ENCODE results near the gene TOGARAM2.

DNA sequence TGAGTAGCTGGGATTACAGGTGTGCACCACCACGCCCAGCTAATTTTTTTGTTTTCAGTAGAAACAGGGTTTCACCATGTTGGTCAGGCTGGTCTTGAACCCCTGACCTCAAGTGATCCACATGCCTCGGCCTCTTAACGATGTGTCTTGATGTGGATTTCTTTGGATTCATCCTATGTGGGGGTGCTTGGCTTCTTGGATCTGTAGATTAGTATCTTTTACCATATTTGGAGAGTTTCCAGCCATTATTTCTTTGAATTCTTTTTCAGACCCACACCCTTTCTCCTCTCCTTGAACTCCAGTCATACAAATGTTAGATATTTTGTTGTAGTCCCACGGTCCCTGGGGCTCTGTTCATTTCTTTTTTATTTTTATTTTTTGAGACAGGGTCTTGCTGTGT, 6.8 kb upstream of the TOGARAM2 start:
- TF ChIP-seq, protein P1, sequence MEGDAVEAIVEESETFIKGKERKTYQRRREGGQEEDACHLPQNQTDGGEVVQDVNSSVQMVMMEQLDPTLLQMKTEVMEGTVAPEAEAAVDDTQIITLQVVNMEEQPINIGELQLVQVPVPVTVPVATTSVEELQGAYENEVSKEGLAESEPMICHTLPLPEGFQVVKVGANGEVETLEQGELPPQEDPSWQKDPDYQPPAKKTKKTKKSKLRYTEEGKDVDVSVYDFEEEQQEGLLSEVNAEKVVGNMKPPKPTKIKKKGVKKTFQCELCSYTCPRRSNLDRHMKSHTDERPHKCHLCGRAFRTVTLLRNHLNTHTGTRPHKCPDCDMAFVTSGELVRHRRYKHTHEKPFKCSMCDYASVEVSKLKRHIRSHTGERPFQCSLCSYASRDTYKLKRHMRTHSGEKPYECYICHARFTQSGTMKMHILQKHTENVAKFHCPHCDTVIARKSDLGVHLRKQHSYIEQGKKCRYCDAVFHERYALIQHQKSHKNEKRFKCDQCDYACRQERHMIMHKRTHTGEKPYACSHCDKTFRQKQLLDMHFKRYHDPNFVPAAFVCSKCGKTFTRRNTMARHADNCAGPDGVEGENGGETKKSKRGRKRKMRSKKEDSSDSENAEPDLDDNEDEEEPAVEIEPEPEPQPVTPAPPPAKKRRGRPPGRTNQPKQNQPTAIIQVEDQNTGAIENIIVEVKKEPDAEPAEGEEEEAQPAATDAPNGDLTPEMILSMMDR (IDR thresholded peaks at IDR 0.05 in 8 of 11, conservative IDR thresholded peaks at IDR 0.05 in 3 of 11) = no peak
- TF ChIP-seq POLR2A (IDR thresholded peaks at IDR 0.05) = no peak
